NT2/D1 (cell line): ENCODE results near the gene INS.
"Not testable (repeated sequence)": the region's sequence is repeated elsewhere in the genome, so short reads cannot be mapped to it uniquely, and the experiment has no call there.

Source experiments
- YY1 ChIP-seq: IDR thresholded peaks from 2 replicates; pipeline ENCODE4 v1.6.1; 2011; ENCODE audit not compliant: insufficient read length, insufficient read depth
- ZNF274 ChIP-seq: IDR thresholded peaks from 2 replicates; pipeline ENCODE4 v1.6.1; 2011; ENCODE audit warnings: mild to moderate bottlenecking, low read depth, low read length

DNA sequence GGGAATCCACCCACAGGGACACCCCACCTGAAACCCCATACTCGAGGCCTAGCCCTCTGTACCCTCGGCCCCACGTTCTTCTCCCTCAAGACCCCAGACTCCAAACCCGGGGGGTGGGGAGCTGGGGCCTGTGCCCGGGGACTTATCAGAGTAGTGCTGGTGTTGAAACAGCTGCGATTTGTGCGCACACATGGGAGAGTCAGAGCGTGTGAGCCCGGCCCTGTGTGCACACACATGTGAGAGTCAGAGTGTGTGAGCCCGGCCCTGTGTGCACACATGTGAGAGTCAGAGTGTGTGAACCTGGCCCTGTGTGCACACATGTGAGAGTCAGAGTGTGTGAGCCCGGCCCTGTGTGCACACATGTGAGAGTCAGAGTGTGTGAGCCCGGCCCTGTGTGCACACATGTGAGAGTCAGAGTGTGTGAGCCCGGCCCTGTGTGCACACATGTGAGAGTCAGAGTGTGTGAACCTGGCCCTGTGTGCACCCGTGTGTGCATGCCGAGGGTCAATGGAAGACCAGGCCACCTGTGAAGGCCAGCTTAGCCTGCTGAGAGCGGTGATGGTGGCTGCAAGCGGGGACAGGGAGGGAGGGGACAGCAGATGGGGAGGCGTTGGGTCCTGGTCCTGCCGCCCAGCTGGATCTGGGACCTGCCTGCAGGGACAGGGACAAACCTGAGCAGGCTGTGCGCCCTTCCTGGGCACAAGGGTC, 33.0 kb upstream of the INS start:
- TF ChIP-seq YY1, ZNF274: not testable (repeated sequence)
